IPS-18a (cell line): ENCODE data around the gene PLCG2.

Source experiments
- H3K27ac ChIP-seq: one replicate; pipeline ENCODE4 v1.5.1; 2013; ENCODE audit warnings: low read length
- H3K27me3 ChIP-seq: one replicate; pipeline ENCODE4 v1.6.1; 2013; ENCODE audit warnings: mild to moderate bottlenecking, low read length; ENCODE audit not compliant: control insufficient read depth, insufficient read depth
- H3K36me3 ChIP-seq: one replicate; pipeline ENCODE4 v1.6.1; 2013; ENCODE audit warnings: low read depth, low read length; ENCODE audit not compliant: control insufficient read depth
- H3K4me1 ChIP-seq: one replicate; pipeline ENCODE4 v1.6.1; 2013; ENCODE audit warnings: low read depth, low read length; ENCODE audit not compliant: control insufficient read depth
- H3K4me3 ChIP-seq: one replicate; pipeline ENCODE4 v1.5.1; 2013; ENCODE audit warnings: low read length
- H3K9ac ChIP-seq: one replicate; pipeline ENCODE4 v1.6.1; 2013; ENCODE audit warnings: mild to moderate bottlenecking, low read length, moderate library complexity
- H3K9me3 ChIP-seq: one replicate; pipeline ENCODE4 v1.6.1; 2013; ENCODE audit warnings: low read depth, low read length; ENCODE audit not compliant: control insufficient read depth

Gene PLCG2

GRCh38 chr16:81837312-81837751, 58.2 kb downstream of the PLCG2 start:
- no peak overlapping the region for H3K4me3 ChIP-seq
- no peak overlapping the region for H3K27ac ChIP-seq
- H3K36me3 ChIP-seq: no peaks in the 10 kb centered on the region
- no peaks in the 10 kb centered on the region for H3K27me3 ChIP-seq
- H3K9ac ChIP-seq: no peak overlapping the region
- H3K9me3 ChIP-seq: no peaks in the 10 kb centered on the region
- H3K4me1 ChIP-seq: no peaks in the 10 kb centered on the region

- Histone ChIP-seq H3K4me1 (no peaks in the 10 kb centered on the region), H3K27ac (no peak overlapping the region), H3K4me3 (no peak overlapping the region), H3K36me3 (no peaks in the 10 kb centered on the region), H3K27me3 (no peaks in the 10 kb centered on the region), H3K9ac (no peak overlapping the region), H3K9me3 (no peaks in the 10 kb centered on the region)
These were observed 59.7 kb downstream of the PLCG2 start for GRCh38 chr16:81838794-81839193.

GRCh38 chr16:81841722-81842121, 62.6 kb downstream of the PLCG2 start:
- Histone ChIP-seq H3K9me3 (no peaks in the 10 kb centered on the region), H3K4me3 (no peak overlapping the region), H3K27ac (no peak overlapping the region), H3K4me1 (no peaks in the 10 kb centered on the region), H3K27me3 (no peaks in the 10 kb centered on the region), H3K9ac (no peak overlapping the region), H3K36me3 (no peaks in the 10 kb centered on the region)

GRCh38 chr16:81842564-81843242, 63.6 kb downstream of the PLCG2 start:
- no peaks in the 10 kb centered on the region for H3K36me3 ChIP-seq
- no peaks in the 10 kb centered on the region for H3K27me3 ChIP-seq
- H3K4me3 ChIP-seq: no peak overlapping the region
- H3K27ac ChIP-seq: no peak overlapping the region
- H3K9me3 ChIP-seq: no peaks in the 10 kb centered on the region
- no peak overlapping the region for H3K9ac ChIP-seq
- no peaks in the 10 kb centered on the region for H3K4me1 ChIP-seq

DNA sequence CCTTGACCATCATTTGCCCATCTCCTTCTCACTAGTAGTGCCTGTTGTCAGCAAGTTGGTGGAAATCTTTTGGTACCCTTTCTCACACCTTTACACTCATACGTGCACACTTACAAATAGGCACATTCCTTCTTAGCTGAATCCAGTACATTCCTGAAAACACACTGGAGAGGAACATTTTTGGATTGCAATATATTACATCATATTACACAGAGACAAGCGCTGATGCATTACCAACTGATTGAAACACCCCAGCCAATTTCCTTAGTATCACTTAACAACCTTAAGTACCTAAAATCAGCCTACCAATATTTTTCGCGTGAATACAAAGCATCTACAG, 64.1 kb downstream of the PLCG2 start:
- H3K27me3 ChIP-seq: no peaks in the 10 kb centered on the region
- H3K36me3 ChIP-seq: no peaks in the 10 kb centered on the region
- H3K27ac ChIP-seq: no peak overlapping the region
- H3K4me3 ChIP-seq: no peak overlapping the region
- no peaks in the 10 kb centered on the region for H3K4me1 ChIP-seq
- H3K9me3 ChIP-seq: no peaks in the 10 kb centered on the region
- H3K9ac ChIP-seq: no peak overlapping the region

- Histone ChIP-seq H3K4me3 (no peak overlapping the region), H3K4me1 (no peaks in the 10 kb centered on the region), H3K36me3 (no peaks in the 10 kb centered on the region), H3K9ac (no peak overlapping the region), H3K27me3 (no peaks in the 10 kb centered on the region), H3K27ac (no peak overlapping the region), H3K9me3 (no peaks in the 10 kb centered on the region)
These were observed 64.6 kb downstream of the PLCG2 start for GRCh38 chr16:81843683-81844082.

DNA sequence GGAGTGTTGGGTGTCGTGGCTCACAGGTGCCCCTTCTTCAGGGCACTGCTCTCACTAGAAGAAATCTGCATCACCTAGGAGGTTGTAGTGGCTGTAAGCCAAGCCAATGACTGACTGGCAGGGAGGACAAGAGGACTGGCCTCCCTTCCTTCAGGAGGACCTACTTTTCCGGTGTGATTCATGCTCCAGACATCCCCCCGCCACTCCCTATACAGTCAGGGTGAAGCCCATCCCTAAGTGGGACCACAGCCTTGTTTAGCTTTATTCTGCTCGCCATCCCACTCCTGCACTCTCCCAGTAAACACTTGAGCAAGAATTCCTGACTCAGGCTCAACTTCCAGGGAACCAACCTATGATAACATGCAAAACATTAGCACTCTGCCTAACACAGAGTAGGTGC, 67.0 kb downstream of the PLCG2 start:
- Histone ChIP-seq H3K4me3 (no peak overlapping the region), H3K36me3 (no peaks in the 10 kb centered on the region), H3K4me1 (no peaks in the 10 kb centered on the region), H3K9me3 (no peaks in the 10 kb centered on the region), H3K27me3 (no peaks in the 10 kb centered on the region), H3K9ac (no peak overlapping the region), H3K27ac (no peak overlapping the region)

DNA sequence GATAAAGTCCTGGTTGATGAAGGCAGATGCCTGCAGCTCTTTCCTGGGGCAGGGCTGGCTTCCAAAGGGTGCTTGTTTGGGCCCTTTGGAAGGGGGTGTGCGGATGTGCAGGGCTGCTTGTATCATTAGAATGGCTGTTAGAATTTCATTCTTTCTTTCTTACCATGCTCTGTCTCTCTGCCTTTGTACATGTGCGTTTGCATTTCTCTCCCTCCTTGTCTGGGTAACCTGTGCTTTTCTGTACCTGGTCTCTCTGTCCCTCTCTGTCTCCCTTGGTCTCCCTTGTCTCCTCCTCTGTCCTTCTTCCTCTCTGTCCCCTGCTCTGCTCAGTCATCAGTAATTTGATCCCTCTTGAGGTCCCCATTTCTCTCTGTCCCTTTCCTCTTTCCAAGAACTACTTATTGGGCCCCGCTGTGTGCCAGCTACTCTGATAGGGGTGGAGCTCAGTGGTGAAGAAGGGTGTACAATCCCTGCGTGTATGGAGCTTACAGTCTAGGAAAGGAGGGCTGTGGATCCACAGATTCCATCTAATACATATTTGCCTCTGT, 69.3 kb downstream of the PLCG2 start:
- no peaks in the 10 kb centered on the region for H3K9me3 ChIP-seq
- H3K27ac ChIP-seq: no peak overlapping the region
- H3K4me1 ChIP-seq: no peaks in the 10 kb centered on the region
- H3K36me3 ChIP-seq: no peaks in the 10 kb centered on the region
- no peaks in the 10 kb centered on the region for H3K27me3 ChIP-seq
- no peak overlapping the region for H3K4me3 ChIP-seq
- H3K9ac ChIP-seq: no peak overlapping the region

DNA sequence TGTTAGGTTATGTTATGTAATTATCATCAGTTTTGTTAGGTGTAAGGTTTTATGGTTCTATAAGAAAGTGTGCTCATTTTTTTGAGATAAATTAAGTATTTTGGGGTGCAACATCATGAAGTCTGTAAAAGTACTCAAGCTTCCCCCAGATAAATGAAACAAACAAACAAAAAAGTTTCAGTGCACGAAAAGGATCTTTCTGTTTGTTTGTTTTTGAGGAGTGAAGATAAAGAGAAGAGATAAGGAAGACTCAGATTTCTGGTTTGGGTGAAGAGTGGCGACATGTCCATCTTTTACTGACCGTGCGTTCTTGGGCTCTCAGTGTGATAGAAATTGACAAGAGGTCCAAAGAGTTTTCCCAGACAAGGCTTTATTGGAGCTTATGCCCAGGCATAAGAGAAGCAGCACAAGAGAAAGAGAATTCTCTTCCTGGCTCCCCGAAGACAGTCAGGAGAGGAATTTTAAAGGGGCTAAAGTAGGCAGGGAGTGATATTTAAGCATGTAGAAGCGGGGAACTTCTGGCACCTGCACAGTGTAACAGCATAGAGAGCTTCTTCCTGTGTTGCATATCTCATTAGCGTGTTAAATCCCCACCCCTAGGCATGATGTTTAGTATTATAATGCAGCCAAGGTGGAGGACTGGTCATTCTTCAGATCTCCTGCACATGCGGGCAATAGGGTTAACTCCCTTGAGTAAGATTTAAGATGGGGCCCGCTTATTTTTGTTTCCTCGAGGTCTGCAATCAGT, 71.3 kb downstream of the PLCG2 start:
- Histone ChIP-seq H3K9ac (no peak overlapping the region), H3K9me3 (no peaks in the 10 kb centered on the region), H3K27ac (no peak overlapping the region), H3K4me1 (no peaks in the 10 kb centered on the region), H3K36me3 (no peaks in the 10 kb centered on the region), H3K27me3 (no peaks in the 10 kb centered on the region), H3K4me3 (no peak overlapping the region)

DNA sequence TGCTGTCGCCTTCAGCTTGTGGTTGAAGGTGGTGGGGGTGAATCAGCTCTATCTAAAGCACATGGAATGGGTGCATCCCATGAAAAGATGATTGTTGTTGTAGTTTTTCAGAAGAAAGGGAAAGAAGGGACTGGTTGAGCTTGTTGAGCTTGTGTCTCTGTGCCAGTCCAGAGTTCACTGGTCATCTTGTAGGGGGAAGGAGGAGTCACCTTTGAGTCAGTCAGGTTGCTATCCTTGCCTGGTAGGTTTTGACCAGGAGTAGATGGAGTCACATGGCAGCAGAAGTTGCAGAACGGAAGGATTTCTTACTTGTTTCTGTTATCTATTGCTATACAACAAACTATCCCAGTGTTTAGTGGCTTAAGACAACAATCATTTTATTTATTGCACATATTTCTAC, 73.3 kb downstream of the PLCG2 start:
- Histone ChIP-seq H3K4me3 (no peak overlapping the region), H3K9me3 (no peaks in the 10 kb centered on the region), H3K36me3 (no peaks in the 10 kb centered on the region), H3K4me1 (no peaks in the 10 kb centered on the region), H3K9ac (no peak overlapping the region), H3K27ac (no peak overlapping the region), H3K27me3 (no peaks in the 10 kb centered on the region)

DNA sequence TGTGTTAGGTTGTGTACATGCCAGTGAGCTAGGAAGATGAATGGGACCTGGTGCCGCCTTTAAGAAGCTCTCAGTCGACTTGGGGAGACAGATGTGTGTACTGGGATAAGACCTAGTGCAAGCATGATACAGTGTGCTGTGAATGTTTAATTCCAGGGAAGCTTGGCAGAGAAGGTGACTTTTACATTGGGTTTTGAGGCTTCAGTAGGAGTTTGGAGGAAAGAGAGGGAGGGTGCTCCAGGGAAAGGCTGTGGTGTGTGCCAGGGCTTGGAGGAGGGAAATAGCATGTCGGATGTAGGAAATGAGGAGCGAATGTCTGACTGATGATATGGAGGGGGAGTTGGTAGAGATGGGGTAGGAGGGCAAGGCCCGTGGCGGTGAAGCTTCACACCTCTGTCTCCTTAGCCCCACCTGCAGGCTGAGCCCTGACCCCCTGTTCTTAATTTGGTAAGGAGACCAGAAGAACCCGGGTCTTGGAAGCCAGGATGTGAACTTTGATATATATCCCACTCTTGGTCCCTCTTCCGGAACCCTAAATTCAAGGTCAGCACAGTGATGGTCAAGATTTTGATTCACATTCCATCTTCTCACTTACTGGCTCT, 76.6 kb downstream of the PLCG2 start:
- Histone ChIP-seq H3K4me1 (no peaks in the 10 kb centered on the region), H3K27ac (no peak overlapping the region), H3K9me3 (no peaks in the 10 kb centered on the region), H3K36me3 (no peaks in the 10 kb centered on the region), H3K4me3 (no peak overlapping the region), H3K9ac (no peak overlapping the region), H3K27me3 (no peaks in the 10 kb centered on the region)
